WERI-Rb-1 (cell line): ENCODE results near the gene CIAPIN1.

Experiments used
- DNase-seq: peaks from one replicate; pipeline ENCODE4 v3.0.0-alpha.2; 2020
- H3K27ac ChIP-seq: fragments of 250-450 bp; sonication (Bioruptor Pico); 2 replicates; pipeline ENCODE4 v1.5.1; 2020; ENCODE audit warnings: mild to moderate bottlenecking, moderate library complexity
- H3K27me3 ChIP-seq: fragments of 250-450 bp; sonication (Bioruptor Pico); 2 replicates; pipeline ENCODE4 v1.5.1; 2021; ENCODE audit warnings: mild to moderate bottlenecking, low read depth, moderate library complexity; ENCODE audit not compliant: insufficient read depth, severe bottlenecking
- H3K36me3 ChIP-seq: fragments of 250-450 bp; sonication (Bioruptor Pico); 2 replicates; pipeline ENCODE4 v1.5.1; 2020; ENCODE audit warnings: mild to moderate bottlenecking, moderate library complexity
- H3K4me3 ChIP-seq: 2 replicates; pipeline ENCODE4 v1.5.1; 2011; ENCODE audit warnings: low read depth, mild to moderate bottlenecking, control low read depth, low read length
- H3K9me3 ChIP-seq: fragments of 250-450 bp; sonication (Bioruptor Pico); 2 replicates; pipeline ENCODE4 v1.5.1; 2021; ENCODE audit warnings: mild to moderate bottlenecking, moderate library complexity; ENCODE audit not compliant: severe bottlenecking
- TF ChIP-seq, protein P1 (sequence below): IDR thresholded peaks from 2 replicates; pipeline ENCODE4 v1.5.1; 2011; ENCODE audit warnings: low read depth, mild to moderate bottlenecking, control low read depth, inconsistent platforms, low read length

Gene CIAPIN1

DNA sequence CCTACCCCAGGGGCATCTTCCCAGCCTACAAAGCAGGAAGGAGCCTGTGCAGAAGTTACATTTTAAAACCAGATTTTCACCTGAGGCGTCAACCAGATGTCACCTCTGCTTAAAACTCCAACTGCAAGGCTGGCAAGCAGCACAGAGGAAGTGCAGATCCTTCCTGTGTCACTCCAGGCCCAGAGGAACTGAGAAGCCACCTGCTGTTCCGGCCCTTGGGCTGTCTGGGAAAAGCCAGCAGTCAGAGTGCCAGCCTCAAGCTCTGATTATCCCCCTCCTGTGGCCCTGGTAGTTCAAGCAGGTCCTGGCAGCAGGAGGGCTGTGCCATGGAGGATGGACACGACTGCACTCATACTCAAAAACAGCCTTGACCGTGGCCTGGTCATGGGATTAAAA, 25.5 kb upstream of the CIAPIN1 start:
- Histone ChIP-seq H3K27ac (no peak overlapping the region), H3K9me3 (no peaks in the 10 kb centered on the region), H3K27me3 (no peaks in the 10 kb centered on the region), H3K4me3 (no peak overlapping the region), H3K36me3 (peaks cover 64% of the 10 kb centered on the region)
- TF ChIP-seq, protein P1, sequence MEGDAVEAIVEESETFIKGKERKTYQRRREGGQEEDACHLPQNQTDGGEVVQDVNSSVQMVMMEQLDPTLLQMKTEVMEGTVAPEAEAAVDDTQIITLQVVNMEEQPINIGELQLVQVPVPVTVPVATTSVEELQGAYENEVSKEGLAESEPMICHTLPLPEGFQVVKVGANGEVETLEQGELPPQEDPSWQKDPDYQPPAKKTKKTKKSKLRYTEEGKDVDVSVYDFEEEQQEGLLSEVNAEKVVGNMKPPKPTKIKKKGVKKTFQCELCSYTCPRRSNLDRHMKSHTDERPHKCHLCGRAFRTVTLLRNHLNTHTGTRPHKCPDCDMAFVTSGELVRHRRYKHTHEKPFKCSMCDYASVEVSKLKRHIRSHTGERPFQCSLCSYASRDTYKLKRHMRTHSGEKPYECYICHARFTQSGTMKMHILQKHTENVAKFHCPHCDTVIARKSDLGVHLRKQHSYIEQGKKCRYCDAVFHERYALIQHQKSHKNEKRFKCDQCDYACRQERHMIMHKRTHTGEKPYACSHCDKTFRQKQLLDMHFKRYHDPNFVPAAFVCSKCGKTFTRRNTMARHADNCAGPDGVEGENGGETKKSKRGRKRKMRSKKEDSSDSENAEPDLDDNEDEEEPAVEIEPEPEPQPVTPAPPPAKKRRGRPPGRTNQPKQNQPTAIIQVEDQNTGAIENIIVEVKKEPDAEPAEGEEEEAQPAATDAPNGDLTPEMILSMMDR, result no peak
- DNase-seq, result no peak

DNA sequence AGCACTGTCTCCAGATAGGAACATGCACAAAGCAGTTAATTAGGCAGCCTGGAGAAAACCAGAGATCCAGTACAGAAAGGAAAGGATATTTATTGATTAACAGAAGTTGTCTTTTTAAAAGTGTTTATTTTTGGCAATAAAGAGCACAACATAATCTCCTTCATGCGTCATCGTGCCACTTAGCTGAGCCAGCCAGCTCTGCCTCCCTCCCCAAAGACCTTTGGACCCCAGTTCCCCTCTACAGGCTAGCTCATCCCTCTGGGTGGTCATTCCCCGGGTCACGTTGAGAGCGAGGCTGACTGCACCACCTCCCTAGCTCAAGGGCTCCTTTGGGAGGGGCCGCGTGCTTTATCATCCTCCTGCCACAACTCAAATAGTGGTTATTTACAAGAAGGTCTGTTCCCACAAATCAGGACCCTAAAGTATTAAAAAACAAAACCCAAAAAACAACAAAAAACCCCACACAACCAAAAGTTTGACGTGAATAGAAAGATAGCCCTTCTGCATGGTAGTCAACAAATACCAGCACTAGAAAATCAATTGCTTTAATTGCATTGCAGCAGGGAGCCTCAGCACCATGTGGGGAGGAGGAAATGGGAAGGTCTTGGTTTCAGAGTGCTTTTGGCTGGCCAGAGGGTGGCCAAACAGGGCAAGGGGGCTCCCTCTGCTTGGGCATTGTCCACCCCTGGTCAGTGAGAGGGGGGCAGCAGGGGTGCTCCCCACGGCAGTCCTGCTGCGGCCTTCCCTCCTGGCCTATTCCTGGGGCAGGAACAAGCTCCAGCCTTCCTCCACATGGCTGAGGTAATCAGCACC, 24.9 kb upstream of the CIAPIN1 start:
- Histone ChIP-seq H3K9me3 (no peaks in the 10 kb centered on the region), H3K27me3 (no peaks in the 10 kb centered on the region), H3K36me3 (peaks cover 70% of the 10 kb centered on the region), H3K4me3 (no peak overlapping the region), H3K27ac (no peak overlapping the region)
- TF ChIP-seq, protein P1, result no peak
- no peak for DNase-seq

DNA sequence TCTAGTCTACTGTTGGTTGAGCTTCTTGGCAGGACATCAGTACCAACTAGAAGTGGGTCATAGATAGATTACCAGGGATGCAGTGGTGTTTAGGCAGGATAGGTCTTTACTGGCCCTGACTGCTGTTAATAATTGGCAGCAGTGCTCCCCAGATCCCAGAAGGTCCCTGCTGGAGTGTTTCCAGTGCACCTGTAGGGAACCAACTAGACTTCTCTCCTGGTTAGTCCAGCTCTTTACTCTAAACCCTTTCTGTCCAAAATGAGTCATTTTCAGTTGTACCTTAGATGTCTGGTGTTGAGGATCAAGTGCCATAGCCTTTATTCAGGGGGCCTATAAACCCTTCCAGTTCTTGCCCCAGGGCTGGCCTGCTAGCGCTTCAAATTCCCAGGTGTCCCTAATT, 24.0 kb upstream of the CIAPIN1 start:
- Histone ChIP-seq H3K27ac (no peak overlapping the region), H3K4me3 (no peak overlapping the region), H3K9me3 (no peaks in the 10 kb centered on the region), H3K36me3 (peaks cover 77% of the 10 kb centered on the region), H3K27me3 (no peaks in the 10 kb centered on the region)
- no peak for DNase-seq
- TF ChIP-seq, protein P1, result no peak

DNA sequence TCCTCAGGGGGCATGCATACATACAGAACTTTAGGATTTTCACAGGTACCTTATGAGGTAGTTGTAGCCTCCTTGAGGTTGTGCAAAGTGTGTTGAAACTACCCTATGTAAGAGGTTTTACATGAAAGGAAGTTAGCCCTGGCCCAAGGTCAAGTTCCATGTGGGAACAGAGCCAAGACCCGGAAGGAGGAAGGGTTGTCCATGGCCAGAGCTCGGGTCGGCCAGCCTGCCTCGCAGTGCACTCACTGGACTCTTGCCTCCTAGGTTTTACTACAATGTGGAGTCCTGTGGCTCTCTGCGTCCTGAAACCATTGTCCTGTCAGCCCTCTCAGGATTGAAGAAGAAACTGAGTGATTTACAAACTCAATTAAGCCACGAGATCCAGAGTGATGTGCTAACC, 23.5 kb upstream of the CIAPIN1 start:
- no peak overlapping the region for H3K4me3 ChIP-seq
- H3K27ac ChIP-seq, result no peak overlapping the region
- H3K27me3 ChIP-seq, result no peaks in the 10 kb centered on the region
- TF ChIP-seq, protein P1, result no peak
- no peaks in the 10 kb centered on the region for H3K9me3 ChIP-seq
- no peak for DNase-seq
- peaks cover 82% of the 10 kb centered on the region for H3K36me3 ChIP-seq

DNA sequence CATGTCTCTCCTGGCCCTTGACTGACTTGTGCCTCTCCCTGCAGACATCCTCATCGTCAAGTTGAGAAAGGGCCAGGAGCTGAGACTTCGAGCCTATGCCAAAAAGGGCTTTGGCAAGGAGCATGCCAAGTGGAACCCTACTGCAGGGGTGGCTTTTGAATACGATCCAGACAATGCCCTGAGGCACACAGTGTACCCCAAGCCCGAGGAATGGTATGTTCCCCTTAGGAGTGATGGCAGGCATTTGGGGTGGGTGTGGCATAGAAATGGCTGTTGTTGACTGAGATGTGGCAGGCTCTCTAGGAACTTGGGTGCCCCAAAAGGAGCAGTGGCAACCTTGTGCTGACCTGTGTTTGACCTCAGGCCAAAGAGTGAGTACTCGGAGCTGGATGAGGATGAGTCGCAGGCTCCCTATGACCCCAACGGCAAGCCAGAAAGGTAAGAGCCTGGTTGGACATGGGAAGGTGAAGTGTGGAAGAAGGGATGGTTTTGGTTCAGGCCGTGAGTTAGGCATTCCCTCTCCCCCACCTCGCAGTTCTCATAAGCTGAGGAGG, 22.8 kb upstream of the CIAPIN1 start:
- TF ChIP-seq, protein P1, result no peak
- Histone ChIP-seq H3K9me3 (no peaks in the 10 kb centered on the region), H3K36me3 (peaks cover 88% of the 10 kb centered on the region), H3K27me3 (no peaks in the 10 kb centered on the region), H3K4me3 (no peak overlapping the region), H3K27ac (no peak overlapping the region)
- DNase-seq, result no peak
